Activated naive CD4-positive, alpha-beta T cell treated with Interleukin-2 at 50 U/mL for 16 hours (primary cell): ENCODE results near the gene LIPC.
"Not testable (repeated sequence)": the region's sequence is repeated elsewhere in the genome, so short reads cannot be mapped to it uniquely, and the experiment has no call there.

Experiments
- DNase-seq: peaks from one replicate; pipeline ENCODE4 v3.0.0-alpha.2; 2020

The LIPC gene

GRCh38 chr15:58595516-58596263, 163.9 kb downstream of the LIPC start:
- no peak for DNase-seq

- DNase-seq = no peak
These were observed 166.4 kb downstream of the LIPC start for GRCh38 chr15:58597943-58598828.

GRCh38 chr15:58598829-58599210, 167.0 kb downstream of the LIPC start:
- DNase-seq = no peak

- no peak for DNase-seq
These were observed 171.0 kb downstream of the LIPC start for GRCh38 chr15:58602823-58603222.

- DNase-seq = not testable (repeated sequence)
These were observed 172.1 kb downstream of the LIPC start for GRCh38 chr15:58603927-58604326.

- no peak for DNase-seq
These were observed 172.7 kb downstream of the LIPC start for GRCh38 chr15:58604455-58604923.

GRCh38 chr15:58605931-58606530, 174.2 kb downstream of the LIPC start:
- no peak for DNase-seq

- no peak for DNase-seq
These were observed 174.8 kb downstream of the LIPC start for GRCh38 chr15:58606577-58607080.

- DNase-seq = no peak
These were observed 176.4 kb downstream of the LIPC start for GRCh38 chr15:58608129-58608590.

- DNase-seq = no peak
These were observed 176.9 kb downstream of the LIPC start for GRCh38 chr15:58608711-58609110.

GRCh38 chr15:58611731-58612676, 180.2 kb downstream of the LIPC start:
- no peak for DNase-seq

- no peak for DNase-seq
These were observed 184.4 kb downstream of the LIPC start for GRCh38 chr15:58616171-58616570.
